SJSA1 (cell line): Measurements from ENCODE around the gene MFRP. TPM values are rescaled to one million over a fixed set of nuclear protein-coding genes. Genes with fewer than 3 reads are reported as not detected.
A peak's percentile ranks its signal among the peaks of the same experiment; 100 is the strongest.

ENCODE experiments used
- DNase-seq, 2 experiments: peaks; one replicate each; pipeline ENCODE4 v3.0.0-alpha.2; 2015 to 2020; ENCODE audit warnings: low spot score in 2 of 2, low read depth in 1 of 2
- H3K27ac ChIP-seq: fragments of 250-450 bp; sonication (Bioruptor Pico); 2 replicates; pipeline ENCODE4 v1.5.1; 2020; ENCODE audit warnings: mild to moderate bottlenecking, moderate library complexity
- H3K27me3 ChIP-seq: fragments of 250-450 bp; sonication (Bioruptor Pico); replicated peaks from 2 replicates; pipeline ENCODE4 v1.5.1; 2020; ENCODE audit warnings: mild to moderate bottlenecking, moderate library complexity
- H3K36me3 ChIP-seq: fragments of 250-450 bp; sonication (Bioruptor Pico); 2 replicates; pipeline ENCODE4 v1.5.1; 2020; ENCODE audit warnings: mild to moderate bottlenecking
- H3K4me1 ChIP-seq: fragments of 250-450 bp; sonication (Bioruptor Pico); replicated peaks from 2 replicates; pipeline ENCODE4 v1.6.1; 2021; ENCODE audit warnings: mild to moderate bottlenecking
- H3K4me3 ChIP-seq: fragments of 250-450 bp; sonication (Bioruptor Pico); 2 replicates; pipeline ENCODE4 v1.5.1; 2020; ENCODE audit warnings: mild to moderate bottlenecking
- H3K9me3 ChIP-seq: fragments of 250-450 bp; sonication (Bioruptor Pico); replicated peaks from 2 replicates; pipeline ENCODE4 v1.5.1; 2020; ENCODE audit warnings: mild to moderate bottlenecking
- total RNA-seq: library from RNA; depleted of rRNA; stranded (reverse); fragments of >200 nt; shearing (Covaris generic); gene quantifications from 2 replicates; pipeline ENCODE4 v1.2.3, GENCODE V29; 2014

MFRP gene
- total RNA-seq, 1 experiment from 2014 or later = not detected

- Histone ChIP-seq H3K4me1 (peaks cover 9% of the 10 kb centered on the region), H3K36me3 (no peaks in the 10 kb centered on the region), H3K9me3 (no peaks in the 10 kb centered on the region), H3K27ac (no peak overlapping the region), H3K27me3 (no peaks in the 10 kb centered on the region), H3K4me3 (no peak overlapping the region)
- no peak for DNase-seq
Observed at GRCh38 chr11:119377112-119377901, 30.8 kb upstream of the MFRP start.

DNA sequence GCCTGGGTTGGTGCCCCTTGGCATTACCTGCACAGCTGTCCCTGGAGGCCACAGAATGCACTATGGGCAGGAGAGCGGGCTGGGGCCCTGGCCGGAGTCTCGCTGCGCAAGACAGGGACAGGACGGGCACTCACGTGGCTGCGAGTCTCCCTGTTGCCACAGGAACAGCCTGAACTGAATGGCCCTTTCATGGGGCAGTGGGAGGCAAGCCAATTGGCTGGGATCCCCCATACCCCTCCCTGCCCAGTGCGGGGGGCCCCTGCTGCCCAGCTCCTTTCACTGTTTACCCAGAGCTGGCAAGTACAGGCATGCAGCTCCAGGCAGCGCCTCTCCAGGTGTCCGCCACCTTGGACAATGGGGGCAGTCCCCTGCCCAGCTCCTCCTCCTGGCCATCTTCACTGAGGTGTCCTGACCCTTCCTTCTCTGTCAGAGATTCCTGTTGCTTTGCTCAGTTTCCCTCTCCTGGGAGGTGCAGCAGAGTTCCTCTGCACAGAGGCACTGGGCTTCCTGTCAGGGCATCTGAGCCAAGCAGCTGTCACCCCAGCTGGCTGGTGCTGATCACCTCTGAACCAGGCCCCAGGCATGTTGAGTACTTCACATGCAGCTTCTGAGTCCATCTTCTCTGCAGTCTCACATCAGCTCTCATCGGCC, 29.8 kb upstream of the MFRP start:
- Histone ChIP-seq H3K4me3 (no peak overlapping the region), H3K27ac (no peak overlapping the region), H3K36me3 (no peaks in the 10 kb centered on the region), H3K9me3 (no peaks in the 10 kb centered on the region), H3K4me1 (peaks cover 3% of the 10 kb centered on the region; the same call in 1 of the 2 replicates), H3K27me3 (no peaks in the 10 kb centered on the region)
- DNase-seq = no peak

DNA sequence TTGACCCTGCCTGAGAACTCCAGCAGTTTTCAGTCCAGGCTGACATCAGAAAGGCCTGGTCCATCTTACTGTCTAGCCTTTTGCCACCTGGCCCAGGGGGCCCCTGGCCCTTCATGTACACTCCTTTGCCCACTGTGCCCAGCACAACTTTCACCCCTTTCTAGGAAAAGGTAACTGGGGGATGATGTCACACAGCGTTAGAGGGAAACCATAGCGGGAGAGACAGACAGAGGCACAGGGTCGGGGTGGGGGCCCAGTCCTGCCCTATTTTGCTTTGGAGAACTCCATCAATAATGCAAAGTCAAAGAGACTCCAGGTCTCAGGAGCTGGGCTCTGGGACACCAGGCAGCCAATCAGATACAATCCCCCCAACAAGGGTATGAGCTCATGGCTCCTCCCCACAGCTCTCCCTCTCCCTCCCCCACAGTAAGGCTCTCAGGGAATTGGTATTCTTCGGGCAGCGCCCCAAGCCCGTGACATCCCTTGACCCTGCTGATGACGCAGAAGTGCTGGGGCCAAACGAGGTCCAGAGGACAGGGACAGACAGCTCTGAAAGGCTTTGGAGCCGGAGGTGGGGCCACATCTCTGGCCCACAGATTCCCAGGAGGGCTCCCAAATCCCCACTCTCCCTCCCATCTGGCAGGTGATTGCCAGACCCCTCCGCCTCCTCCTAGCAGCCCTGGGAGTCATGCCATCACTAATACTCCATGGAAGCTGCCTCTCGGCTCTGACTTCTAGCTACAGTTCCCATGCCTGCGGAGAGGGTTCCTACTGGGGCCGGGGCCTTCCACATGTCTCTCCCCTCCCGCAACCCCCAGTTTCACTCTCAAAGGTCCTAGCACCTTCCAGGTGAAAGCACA, 29.1 kb upstream of the MFRP start:
- no peaks in the 10 kb centered on the region for H3K4me1 ChIP-seq
- H3K27me3 ChIP-seq = no peaks in the 10 kb centered on the region
- no peaks in the 10 kb centered on the region for H3K9me3 ChIP-seq
- no peaks in the 10 kb centered on the region for H3K36me3 ChIP-seq
- H3K27ac ChIP-seq = no peak overlapping the region
- no peak for DNase-seq
- H3K4me3 ChIP-seq = no peak overlapping the region

DNA sequence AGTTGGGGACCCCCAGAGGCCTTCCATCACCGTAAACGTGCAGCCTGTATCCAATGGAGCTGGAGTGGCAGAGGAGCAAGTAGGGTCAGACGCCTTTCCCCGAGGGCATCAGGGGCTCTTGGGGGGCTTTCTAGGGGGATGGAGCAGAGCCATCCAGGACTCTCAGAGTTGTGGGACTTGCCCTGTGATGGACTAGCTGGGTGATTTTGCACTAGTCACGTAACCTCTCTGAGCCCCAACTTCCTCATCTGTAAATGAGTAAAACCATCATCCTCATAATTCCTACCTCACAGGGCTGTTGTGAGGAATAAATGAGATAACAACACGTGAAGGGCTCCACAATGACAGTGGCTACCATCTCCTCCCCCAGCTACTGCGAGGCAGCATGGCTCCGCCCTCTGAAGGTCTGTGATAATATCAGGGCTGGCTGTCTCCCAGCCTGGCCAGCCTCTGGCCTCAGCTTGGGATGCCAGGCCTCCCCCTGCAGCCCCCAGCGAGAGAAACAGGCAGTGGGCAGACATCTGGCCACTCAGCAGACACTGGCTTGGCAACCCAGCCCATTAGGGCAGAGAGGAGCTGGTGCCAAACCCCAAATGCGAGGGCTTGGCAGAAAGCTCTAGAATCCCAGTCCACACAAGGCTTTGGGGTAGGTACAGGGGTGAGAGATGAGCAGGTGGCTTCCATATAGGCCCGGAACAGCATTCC, 28.3 kb upstream of the MFRP start:
- Histone ChIP-seq H3K27me3 (no peaks in the 10 kb centered on the region), H3K4me1 (no peaks in the 10 kb centered on the region), H3K27ac (no peak overlapping the region), H3K9me3 (no peaks in the 10 kb centered on the region), H3K4me3 (no peak overlapping the region), H3K36me3 (no peaks in the 10 kb centered on the region)
- no peak for DNase-seq

DNA sequence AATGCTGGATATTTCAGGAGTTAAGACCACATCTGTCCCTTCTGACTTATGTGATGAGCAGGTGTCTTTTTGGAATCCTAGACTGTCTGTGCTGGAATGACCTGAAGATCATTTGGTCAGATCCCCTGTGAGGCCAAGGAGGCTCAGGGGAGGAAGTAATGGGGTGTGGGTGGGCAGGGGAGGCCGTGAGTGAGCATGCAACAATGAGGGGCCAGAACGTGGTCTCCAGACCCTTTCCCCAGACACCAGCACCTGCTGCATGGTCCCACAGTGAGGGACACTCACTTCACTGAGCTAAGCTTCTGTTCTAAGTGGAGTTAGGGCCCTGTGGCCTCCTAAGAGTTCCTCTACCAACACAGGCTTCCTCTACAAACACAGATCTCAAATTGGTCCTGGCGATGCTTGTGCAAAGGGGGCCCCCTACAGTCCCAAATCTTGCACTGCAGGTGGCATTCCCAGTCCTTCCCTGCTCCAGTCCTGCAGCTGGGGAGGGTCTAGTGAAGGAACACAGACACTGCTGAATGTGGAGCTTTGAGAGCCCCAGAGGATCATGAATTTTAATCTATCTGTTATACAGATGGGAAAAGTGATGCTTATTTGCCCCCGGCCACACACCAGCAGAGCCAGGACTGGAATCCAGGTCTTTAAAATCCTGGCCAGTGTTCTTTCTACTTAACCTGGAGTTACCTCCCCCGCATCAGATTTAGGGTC, 27.6 kb upstream of the MFRP start:
- peak; percentile 50 for DNase-seq
- Histone ChIP-seq H3K36me3 (no peaks in the 10 kb centered on the region), H3K27me3 (no peaks in the 10 kb centered on the region), H3K4me3 (no peak overlapping the region), H3K9me3 (no peaks in the 10 kb centered on the region), H3K4me1 (no peaks in the 10 kb centered on the region), H3K27ac (no peak overlapping the region)

GRCh38 chr11:119373059-119373920, 26.8 kb upstream of the MFRP start:
- no peak overlapping the region for H3K27ac ChIP-seq
- H3K4me3 ChIP-seq = no peak overlapping the region
- H3K36me3 ChIP-seq = no peaks in the 10 kb centered on the region
- no peaks in the 10 kb centered on the region for H3K9me3 ChIP-seq
- H3K27me3 ChIP-seq = no peaks in the 10 kb centered on the region
- no peak for DNase-seq
- no peaks in the 10 kb centered on the region for H3K4me1 ChIP-seq

DNA sequence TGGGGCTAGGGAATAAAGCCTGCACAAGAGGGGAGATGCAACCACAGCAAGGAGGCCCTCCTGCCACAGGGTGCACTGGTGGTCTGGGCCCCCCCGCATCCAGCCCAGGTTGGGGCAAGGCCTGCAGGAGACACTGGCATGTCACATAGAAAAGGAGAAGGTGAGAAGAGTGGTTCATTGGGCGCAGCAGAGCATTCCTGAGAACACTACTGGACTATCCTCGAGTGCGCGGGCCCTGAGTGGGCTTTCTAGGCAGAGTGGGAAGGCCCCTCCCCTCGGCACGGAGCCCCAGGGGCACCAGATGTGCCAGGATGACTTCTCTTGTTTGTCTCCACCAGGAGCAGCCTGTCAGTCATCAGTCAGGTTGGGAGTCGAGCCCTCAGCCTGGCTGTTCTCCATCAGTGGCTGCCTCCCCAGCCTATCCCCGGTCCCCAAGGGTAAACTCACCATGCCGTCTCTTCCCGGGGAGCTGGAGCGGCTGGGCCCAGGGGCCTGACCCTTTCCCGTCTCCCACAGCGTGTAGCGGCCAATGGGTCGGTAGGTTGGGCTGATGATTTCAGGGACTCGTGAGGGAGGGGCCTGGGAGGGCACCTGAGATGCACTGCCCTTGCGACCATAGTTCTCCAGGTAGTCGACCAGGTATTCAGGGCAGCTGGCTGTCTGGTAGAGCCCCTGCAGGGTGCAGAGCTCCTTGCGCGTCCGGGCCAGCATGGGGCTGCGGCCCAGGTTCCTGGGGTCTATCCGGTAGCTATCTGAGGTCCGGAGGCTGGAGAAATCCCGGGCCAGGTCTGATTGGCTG, 26.0 kb upstream of the MFRP start:
- Histone ChIP-seq H3K27ac (no peak overlapping the region), H3K36me3 (no peaks in the 10 kb centered on the region), H3K4me3 (no peak overlapping the region), H3K4me1 (no peaks in the 10 kb centered on the region), H3K27me3 (no peaks in the 10 kb centered on the region), H3K9me3 (no peaks in the 10 kb centered on the region)
- no peak for DNase-seq

GRCh38 chr11:119371778-119372182, 25.3 kb upstream of the MFRP start:
- no peak overlapping the region for H3K27ac ChIP-seq
- no peaks in the 10 kb centered on the region for H3K9me3 ChIP-seq
- no peaks in the 10 kb centered on the region for H3K36me3 ChIP-seq
- DNase-seq = no peak
- H3K4me3 ChIP-seq = no peak overlapping the region
- no peaks in the 10 kb centered on the region for H3K27me3 ChIP-seq
- no peaks in the 10 kb centered on the region for H3K4me1 ChIP-seq

DNA sequence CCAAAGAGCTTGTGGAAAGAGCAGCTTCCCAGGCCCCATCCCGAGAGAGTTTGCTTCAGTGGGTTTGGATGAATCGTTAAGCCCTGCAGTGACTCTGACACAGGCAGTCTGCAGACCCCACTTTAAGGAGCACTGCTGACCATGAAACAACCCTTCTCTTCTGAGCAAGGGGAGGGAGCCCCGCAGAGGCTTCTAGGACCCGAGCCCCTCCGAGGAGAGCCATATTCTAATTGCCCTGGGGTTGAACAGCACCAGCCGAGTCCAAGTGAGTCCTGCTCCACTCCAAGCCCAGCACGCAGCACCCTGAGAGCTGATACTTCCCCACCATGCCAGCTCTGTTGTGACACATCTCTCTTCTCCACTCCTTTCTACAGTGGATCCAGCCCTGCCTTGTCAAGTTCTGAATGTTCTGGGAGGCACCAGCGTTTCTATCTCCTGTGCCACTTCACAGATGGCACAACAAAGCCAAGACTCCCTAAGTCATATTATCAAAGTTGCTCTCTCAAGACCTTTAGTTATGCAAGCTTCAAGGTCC, 24.6 kb upstream of the MFRP start:
- DNase-seq = no peak
- H3K4me1 ChIP-seq = no peaks in the 10 kb centered on the region
- H3K4me3 ChIP-seq = no peak overlapping the region
- H3K27me3 ChIP-seq = no peaks in the 10 kb centered on the region
- no peaks in the 10 kb centered on the region for H3K9me3 ChIP-seq
- no peaks in the 10 kb centered on the region for H3K36me3 ChIP-seq
- no peak overlapping the region for H3K27ac ChIP-seq

DNA sequence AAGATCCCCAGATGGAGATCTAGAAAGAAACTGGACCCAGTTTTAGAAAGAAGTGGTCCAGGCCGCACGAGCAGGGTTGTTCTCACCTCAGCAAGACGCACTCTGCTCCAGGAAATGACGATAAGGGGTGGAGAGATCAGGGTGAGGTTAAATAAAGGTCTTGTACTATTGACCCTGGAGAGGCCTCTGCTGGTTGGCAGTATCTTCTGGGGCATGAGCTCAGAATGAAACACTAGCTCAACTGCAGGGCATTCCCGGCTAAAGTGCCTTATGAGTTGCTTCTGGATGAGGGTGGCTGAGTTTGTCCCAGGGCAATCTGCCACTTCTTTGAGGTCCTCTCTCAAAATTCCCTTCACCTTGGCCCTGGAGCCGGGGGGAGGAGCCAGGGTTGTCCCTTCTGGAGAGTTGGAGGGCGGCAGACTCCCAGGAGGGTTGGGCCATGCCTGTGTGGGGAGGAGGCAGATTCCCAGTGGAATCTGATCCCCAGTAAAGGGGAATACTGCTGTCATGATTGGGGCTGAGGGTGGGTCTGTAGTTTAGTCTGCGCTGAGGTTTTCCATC, 24.1 kb upstream of the MFRP start:
- no peaks in the 10 kb centered on the region for H3K4me1 ChIP-seq
- H3K36me3 ChIP-seq = no peaks in the 10 kb centered on the region
- no peak overlapping the region for H3K27ac ChIP-seq
- H3K4me3 ChIP-seq = no peak overlapping the region
- DNase-seq = no peak
- no peaks in the 10 kb centered on the region for H3K9me3 ChIP-seq
- H3K27me3 ChIP-seq = no peaks in the 10 kb centered on the region

GRCh38 chr11:119369132-119369925, 22.8 kb upstream of the MFRP start:
- H3K4me1 ChIP-seq = no peaks in the 10 kb centered on the region
- no peaks in the 10 kb centered on the region for H3K9me3 ChIP-seq
- no peaks in the 10 kb centered on the region for H3K27me3 ChIP-seq
- no peak for DNase-seq
- H3K4me3 ChIP-seq = no peak overlapping the region
- no peaks in the 10 kb centered on the region for H3K36me3 ChIP-seq
- H3K27ac ChIP-seq = no peak overlapping the region
